ENCODE results near the gene ATF6.

The ATF6 gene

DNA sequence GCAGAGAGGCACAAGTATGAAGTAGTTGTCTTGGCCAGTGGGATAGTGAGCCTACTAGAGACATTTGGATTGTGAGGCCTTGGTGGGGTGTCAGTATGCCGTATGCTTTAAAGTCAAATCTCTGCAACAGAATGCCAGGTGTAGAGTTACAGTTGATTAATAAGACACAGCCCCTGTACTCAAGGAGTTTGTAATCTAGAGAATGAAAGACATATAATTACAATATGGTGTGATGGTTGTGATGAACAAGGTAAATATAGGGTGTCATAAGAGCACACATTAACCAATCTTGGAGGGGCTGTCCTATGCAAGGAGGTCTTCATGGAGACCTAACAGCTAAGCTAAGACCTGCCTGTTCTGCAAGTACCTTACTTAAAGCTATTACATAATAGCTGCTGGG is 113.1 kb downstream of the ATF6 start:
- Mint-ChIP-seq H3K27me3 (ENCODE audit: low read depth, poor library complexity) (peaks cover 2% of the 10 kb centered on the region), H3K4me1 (no peaks in the 10 kb centered on the region), H3K4me3 (no peak overlapping the region), H3K27ac (no peak overlapping the region), H3K36me3 (ENCODE audit: low read depth) (no peaks in the 10 kb centered on the region), H3K9me3 (no peaks in the 10 kb centered on the region)
- TF ChIP-seq, protein P1, sequence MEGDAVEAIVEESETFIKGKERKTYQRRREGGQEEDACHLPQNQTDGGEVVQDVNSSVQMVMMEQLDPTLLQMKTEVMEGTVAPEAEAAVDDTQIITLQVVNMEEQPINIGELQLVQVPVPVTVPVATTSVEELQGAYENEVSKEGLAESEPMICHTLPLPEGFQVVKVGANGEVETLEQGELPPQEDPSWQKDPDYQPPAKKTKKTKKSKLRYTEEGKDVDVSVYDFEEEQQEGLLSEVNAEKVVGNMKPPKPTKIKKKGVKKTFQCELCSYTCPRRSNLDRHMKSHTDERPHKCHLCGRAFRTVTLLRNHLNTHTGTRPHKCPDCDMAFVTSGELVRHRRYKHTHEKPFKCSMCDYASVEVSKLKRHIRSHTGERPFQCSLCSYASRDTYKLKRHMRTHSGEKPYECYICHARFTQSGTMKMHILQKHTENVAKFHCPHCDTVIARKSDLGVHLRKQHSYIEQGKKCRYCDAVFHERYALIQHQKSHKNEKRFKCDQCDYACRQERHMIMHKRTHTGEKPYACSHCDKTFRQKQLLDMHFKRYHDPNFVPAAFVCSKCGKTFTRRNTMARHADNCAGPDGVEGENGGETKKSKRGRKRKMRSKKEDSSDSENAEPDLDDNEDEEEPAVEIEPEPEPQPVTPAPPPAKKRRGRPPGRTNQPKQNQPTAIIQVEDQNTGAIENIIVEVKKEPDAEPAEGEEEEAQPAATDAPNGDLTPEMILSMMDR (IDR thresholded peaks at IDR 0.05): no peak
- no peak for DNase-seq

DNA sequence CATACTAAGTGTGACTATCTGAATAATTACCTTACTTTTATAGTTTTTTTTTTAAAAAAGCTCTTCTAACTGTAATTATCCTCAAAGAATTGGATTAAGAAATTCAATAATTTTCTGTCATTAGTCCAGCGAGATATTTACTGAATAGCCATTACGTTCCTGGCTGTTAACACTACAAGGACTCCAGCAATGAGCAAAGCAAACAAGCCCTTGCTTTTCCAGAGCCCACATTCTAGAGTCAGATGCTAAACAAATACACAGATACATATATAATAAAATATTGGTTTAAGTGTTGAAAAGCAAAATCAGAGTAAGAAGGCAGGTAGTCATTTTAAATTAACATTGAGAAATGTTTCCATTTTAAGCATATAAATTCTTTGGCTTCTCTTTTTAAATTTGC is 118.4 kb downstream of the ATF6 start:
- Mint-ChIP-seq H3K9me3 (no peaks in the 10 kb centered on the region), H3K4me1 (peaks cover 5% of the 10 kb centered on the region), H3K27ac (no peak overlapping the region), H3K4me3 (no peak overlapping the region), H3K36me3 (ENCODE audit: low read depth) (peaks cover 11% of the 10 kb centered on the region), H3K27me3 (ENCODE audit: low read depth, poor library complexity) (peaks cover 2% of the 10 kb centered on the region)
- TF ChIP-seq, protein P1 (IDR thresholded peaks at IDR 0.05): no peak
- DNase-seq: no peak

DNA sequence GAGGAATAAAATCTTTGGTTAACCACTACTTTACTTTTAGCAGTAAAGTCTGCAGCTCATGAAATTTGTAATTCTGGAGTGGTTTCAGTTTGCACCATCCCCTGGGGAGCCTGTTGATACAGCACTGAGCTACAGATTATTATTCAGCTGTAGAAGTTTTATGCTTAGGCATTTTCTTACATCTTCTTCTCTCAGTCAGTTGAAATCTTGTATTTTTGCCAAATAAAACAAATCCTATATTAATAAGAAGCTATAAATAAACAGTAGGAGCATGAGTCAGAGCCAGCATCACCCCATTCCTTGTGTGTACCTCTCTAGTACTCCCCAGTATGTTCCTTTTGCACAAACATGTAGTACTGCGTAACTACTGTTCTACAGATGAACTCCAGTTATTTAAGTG is 118.9 kb downstream of the ATF6 start:
- no peak for DNase-seq
- Mint-ChIP-seq H3K27me3 (ENCODE audit: low read depth, poor library complexity) (peaks cover 2% of the 10 kb centered on the region), H3K27ac (no peak overlapping the region), H3K9me3 (no peaks in the 10 kb centered on the region), H3K4me1 (peaks cover 5% of the 10 kb centered on the region), H3K4me3 (no peak overlapping the region), H3K36me3 (ENCODE audit: low read depth) (peaks cover 16% of the 10 kb centered on the region)
- TF ChIP-seq, protein P1 (IDR thresholded peaks at IDR 0.05): no peak

DNA sequence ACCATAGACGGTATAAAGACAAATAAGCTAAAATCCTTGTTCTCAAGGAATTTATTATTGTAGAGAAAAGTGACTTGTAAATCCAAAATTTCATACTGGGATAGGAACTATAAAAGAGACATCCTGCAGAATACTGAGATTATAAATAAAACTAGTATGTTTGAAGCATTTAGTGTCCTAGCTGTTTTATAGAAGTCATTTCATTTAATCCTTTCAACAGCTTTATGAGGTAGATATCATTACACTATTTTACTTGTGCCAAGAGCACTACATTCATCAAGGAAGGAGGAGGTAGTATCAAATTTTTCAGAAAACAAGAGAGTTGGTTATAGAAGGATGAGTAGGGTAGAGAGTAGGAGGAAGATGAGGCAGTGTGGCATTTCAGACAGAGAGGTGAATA is 119.6 kb downstream of the ATF6 start:
- H3K27ac Mint-ChIP-seq: no peak overlapping the region
- DNase-seq: no peak
- TF ChIP-seq, protein P1 (IDR thresholded peaks at IDR 0.05): no peak
- peaks cover 2% of the 10 kb centered on the region for H3K27me3 Mint-ChIP-seq (ENCODE audit: low read depth, poor library complexity)
- no peak overlapping the region for H3K4me3 Mint-ChIP-seq
- H3K9me3 Mint-ChIP-seq: no peaks in the 10 kb centered on the region
- peaks cover 5% of the 10 kb centered on the region for H3K4me1 Mint-ChIP-seq
- peaks cover 23% of the 10 kb centered on the region for H3K36me3 Mint-ChIP-seq (ENCODE audit: low read depth)

DNA sequence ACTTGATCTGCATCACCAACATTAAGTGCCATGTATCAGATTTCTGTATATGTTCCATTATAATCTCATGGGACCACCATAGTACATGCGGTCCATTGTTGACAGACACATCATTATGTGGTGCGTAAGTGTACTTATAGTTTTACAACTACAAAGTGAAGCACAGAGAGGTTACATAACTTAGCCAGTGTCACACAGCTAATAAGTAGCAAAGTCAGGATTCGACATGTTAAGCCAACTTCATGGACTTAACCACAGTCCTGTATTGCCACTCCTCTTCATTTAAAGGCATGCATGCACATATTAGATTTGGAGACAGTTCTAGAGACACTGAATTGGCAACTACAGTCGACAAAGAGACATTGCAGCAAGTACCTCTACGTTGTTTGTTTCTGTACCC is 120.5 kb downstream of the ATF6 start:
- Mint-ChIP-seq H3K27ac (no peak overlapping the region), H3K27me3 (ENCODE audit: low read depth, poor library complexity) (no peaks in the 10 kb centered on the region), H3K4me1 (peaks cover 5% of the 10 kb centered on the region), H3K36me3 (ENCODE audit: low read depth) (peaks cover 32% of the 10 kb centered on the region), H3K9me3 (no peaks in the 10 kb centered on the region), H3K4me3 (no peak overlapping the region)
- TF ChIP-seq, protein P1 (IDR thresholded peaks at IDR 0.05): no peak
- no peak for DNase-seq

DNA sequence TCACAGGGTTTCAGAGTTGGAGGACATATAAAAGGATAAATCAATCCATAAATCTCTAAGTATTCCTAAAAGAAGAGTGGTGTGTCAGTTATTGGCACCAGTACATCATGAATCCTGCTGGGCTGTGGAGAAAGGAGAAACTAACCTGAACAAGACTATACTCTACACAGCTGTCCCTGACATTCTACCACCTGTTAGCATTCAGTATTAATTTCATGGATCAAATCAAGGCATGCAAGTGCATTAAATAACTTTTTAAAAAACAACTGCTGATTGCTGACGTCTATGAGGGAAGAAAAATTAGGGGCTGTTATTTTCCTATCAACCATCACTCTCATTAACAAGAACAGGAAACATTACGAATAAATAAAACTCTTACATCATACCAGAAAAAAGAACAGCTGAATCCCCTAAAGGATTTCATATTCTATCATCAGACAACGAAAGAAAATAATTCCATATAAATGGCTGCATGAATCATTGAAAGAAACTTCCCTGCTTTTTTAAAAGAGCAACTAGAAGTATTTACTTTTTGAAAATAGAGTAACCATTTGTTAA is 121.7 kb downstream of the ATF6 start:
- peaks cover 42% of the 10 kb centered on the region for H3K36me3 Mint-ChIP-seq (ENCODE audit: low read depth)
- DNase-seq: no peak
- H3K4me1 Mint-ChIP-seq: peaks cover 5% of the 10 kb centered on the region
- no peaks in the 10 kb centered on the region for H3K27me3 Mint-ChIP-seq (ENCODE audit: low read depth, poor library complexity)
- TF ChIP-seq, protein P1 (IDR thresholded peaks at IDR 0.05): no peak
- H3K9me3 Mint-ChIP-seq: no peaks in the 10 kb centered on the region
- H3K27ac Mint-ChIP-seq: no peak overlapping the region
- H3K4me3 Mint-ChIP-seq: no peak overlapping the region

Data from nephron progenitor cell (in vitro differentiated cells).